Activated T-helper 1 cell treated with anti-CD3 and anti-CD28 coated beads, Interleukin-2, amount 50 U/mL, for 16 hours (primary cell): Measurements from ENCODE around the gene SPOP.
"Not testable (repeated sequence)": the region's sequence is repeated elsewhere in the genome, so short reads cannot be mapped to it uniquely, and the experiment has no call there.

Experiments used
- DNase-seq, 2 donors: peaks; one replicate each; pipeline ENCODE4 v3.0.0-alpha.2; 2020; ENCODE audit warnings: low read depth in 1 of 2, low spot score in 1 of 2

The SPOP gene

DNA sequence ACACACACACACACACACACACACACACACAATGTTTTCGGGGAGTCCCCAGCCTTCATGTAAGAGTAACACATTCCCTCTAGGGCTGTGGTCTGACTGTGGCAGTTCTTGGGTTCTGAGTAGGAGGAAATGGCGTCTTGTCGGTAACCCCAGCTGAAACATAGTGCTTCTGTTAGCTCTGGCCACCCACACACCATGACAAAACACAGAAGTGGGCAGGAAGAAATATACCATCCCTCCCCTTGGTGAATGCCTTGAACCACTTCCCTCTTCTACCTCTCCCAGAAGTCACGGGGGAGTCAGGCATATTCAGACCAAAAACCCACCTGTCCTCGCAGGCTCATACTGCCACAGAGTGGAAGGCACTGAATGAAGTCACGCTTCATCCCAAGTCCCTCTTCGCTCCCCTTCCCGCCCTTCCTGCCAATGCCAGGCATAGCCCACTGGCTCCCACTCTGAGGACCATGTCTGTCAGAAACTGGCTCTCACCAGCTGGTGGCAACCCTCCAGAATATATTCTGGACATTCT, 18.4 kb upstream of the SPOP start:
- peak in 1 of 2 donors; percentile 50 for DNase-seq

DNA sequence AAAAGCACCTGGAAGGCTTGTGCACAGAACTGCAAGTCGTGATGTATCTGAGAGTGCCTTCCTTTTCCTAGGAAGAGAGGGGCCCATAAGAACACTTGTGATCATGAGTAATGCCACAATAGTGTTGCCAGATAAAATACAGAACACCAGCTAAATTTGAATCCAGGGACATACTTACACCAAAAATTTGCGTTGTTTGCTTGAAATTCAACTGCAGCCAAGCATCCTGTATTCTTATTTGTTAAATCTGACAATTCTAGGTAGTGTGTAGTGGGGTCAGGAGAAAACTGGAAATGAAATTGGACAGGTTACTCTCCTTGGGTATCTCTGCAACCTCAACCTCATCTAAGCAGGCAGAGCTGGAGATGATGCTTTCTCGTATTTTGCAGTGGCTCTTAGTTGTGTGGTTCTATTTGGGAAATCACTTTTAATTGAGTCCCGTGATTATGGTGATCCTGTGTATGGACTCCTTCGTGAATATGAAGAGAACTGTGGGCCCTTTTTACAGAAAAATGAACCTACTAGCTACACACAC, 17.9 kb upstream of the SPOP start:
- DNase-seq, result no peak

DNA sequence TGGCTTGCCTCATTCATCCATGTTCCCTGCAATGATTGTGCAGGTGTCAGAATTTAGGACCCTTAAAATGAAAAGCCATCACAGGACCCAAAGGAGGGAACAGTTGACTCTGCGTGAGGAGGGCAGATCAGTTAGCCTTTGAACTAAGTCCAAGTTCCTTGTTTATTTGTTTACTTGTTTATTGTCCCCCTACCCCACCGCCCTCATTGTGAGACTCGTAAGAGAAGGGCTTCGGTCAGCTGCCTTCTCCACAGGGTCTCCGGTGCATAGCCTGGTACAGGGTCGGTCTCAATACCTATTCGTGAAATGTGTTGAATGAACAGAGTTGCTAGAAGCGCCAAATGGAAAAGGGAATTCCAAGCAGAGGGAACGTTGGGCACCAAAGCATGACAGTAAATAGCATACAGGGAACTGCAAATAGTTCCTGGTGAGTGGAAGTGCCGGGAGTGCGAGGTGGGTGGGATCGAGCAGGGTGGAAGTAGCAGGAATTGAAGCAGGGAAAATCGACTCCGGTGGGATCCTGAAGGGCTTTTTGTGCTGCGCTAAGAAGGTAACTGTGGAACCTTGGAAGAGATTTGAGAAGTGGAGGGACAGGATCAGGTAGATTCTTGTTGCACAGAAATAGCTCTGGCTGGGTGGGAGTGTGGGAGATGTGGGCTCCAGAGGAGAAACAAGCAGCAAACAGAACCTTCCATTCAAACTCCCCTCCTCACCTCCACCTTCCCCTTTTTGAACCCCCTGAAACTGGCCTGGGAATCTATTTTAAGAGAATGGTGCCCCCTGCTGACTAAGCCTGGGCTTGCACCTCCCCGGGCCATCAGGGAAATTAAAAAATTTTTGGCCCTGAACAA, 17.2 kb upstream of the SPOP start:
- DNase-seq, result peak; percentile 58 to 60

DNA sequence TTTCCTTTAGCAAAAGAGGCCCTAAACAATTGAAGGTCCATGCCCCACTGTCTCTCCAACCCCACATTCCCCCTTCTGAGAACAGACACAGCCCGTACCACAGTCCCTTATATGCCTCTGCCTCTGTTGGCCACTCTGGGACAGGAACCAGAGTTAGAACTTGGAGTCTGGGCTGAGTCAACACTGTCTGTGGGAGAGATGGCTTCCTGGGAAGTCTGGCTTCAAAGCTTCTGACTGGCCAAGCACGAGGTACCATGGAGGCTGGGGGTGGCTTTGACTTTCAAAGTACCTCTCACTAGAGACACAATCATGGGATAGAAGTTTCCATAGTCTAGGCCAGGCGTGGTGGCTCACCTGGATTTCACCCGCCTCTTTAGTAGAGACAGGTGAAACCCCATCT, 14.9 kb upstream of the SPOP start:
- no peak for DNase-seq

DNA sequence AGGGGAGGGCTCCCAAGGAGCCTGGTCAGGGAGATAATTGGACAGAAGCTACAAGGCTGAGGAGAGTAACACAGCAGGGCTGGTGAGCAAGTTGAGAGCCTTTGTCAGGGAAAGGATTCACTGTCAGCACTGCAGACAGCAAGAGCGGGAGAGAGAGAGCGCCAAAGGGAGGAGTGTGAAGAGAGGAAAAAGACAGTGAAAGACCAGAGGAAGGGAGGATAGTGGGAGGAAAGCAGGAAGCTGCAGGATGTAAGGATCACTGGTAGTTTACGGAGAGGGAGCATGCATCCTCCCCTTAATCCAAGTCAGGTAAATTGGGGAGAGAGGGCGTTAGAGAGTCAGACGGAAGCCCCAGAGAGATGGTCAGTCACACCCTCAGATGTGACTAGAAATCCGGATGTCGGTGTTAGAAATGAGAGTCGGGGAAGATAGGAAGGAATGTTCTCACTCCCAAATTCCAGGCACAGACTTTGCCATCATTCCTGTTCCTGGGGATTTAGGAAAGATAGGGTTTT, 13.8 kb upstream of the SPOP start:
- no peak for DNase-seq

DNA sequence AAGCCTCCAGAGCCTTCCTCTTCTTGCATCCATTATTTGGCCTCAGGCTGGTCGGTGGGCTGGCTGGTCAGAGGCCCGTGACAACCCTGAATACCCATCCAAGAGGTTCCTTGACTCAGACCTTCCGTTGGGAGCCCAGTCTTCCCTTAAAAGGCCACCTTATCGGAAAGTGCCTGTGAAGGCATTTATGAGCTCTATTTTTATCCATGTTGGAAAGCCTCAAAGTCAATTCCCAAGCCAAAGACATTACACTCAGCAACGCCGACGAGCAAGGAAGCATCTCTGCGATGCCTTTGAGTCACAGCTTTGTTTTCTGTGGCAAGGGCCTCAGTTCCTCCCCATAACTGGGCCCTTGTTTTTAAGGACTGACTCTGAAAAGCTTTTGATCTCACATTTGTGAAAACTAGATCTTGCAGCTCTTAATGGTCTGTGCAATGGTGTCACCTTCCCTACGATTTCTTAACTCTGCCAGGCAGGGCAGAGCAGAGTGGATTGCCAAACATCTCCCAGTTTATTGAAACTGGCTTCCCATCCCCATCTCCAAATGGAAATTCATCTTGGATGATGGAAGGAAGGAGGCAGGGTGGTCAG, 13.3 kb upstream of the SPOP start:
- no peak for DNase-seq

DNA sequence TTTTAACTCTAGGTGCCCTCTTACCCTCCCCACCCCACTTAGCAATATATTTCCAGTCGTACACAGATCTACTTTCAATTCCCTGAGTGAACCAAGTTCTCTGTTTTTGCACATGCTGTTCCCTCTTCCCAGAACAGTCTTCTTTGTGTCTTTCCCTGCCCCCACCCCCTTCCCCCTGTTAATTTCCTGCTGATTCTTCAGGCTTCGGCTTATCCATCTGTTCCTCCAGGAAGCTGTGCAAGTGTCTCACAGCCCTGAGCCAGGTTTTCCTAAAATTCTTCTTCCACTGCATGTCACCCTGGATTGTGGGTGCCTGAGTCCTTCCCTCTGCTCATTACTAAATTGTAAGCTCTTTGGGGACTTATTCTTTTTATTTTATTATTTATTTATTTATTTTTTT, 12.4 kb upstream of the SPOP start:
- DNase-seq, result no peak

DNA sequence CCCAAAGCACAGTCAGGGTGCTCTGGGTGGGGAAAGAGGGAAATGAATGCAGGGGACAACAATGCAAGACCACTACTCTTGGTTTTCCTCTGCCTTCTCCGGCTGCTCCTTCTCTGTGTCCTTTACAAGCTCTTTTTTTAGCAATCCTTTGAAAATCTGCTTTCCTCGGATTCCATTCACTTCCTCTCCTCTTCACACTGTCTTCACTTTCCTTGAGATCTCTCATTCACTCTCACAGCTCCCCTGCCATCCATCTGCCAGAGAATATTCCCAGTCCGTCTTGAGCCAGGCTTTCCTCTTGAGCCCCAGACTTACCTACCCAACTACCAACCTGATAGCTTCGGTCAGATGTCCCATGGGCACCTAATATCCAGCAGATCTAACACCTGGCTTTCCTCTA, 11.0 kb upstream of the SPOP start:
- no peak for DNase-seq

DNA sequence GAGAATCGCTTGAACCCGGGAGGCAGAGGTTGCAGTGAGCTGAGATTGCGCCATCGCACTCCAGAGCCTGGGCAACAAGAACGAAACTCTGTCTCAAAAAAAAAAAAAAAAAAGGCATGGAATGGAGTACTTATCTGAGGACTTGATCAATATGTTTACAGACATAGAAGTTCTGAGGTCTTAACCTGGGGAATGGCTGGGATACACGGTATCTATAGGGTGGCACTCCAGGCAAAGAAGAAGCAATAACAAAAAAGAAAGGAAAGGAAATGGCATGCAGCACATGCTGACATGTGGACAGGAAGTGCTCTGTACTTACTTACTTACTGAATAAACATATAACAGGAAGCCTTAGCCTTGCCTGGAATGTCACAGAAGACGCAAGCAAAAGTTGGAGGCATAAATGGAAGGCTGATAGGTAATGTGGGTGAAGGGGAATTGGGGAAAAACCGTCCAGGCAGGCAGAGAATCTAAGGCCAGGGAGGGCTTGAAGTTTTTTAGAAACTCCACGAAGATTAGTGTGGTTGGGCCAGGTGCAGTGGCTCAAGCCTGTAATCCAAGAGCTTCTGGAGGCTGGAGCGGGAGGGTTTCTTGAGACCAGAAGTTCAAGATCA, 10.1 kb upstream of the SPOP start:
- no peak for DNase-seq

DNA sequence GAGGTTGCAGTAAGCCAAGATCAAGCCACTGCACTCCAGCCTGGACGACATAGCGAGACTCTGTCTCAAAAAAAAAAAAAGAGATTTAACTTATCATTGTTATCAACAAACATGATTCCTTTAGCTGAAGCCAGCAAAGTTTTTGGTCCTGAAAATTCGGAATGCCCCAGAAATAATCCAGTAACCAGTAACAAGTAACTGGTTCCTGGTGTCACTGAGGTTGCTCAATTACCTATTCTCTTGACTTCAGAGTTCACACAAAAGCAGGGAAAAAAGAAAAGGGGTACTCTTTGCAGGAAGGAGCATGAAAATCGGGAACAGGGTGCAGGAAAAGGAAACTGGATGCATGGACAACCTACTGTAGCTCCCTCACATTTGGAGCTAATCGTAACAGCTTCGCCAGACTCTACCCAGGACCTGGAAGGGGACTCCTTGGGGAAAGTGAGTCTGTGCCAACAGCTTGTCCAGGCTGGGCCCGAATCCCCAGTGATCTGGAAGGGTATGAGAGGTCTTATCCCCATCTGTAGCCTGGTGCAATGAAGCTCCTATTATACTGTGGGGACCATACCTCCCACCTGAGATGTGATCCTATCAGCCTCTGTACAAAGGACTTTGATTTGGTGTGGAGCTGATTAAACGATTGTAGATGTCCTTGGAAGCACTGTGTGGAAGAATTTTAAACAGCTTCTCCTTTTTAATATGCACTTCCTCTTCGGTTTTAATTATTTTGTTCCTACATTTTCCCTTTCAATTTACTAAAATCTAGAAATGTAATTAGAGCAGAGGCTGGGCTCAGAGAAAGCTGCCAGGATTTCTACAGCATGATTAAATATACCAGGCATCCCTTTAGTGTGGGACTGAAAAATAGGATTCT, 3.4 kb upstream of the SPOP start:
- no peak for DNase-seq

DNA sequence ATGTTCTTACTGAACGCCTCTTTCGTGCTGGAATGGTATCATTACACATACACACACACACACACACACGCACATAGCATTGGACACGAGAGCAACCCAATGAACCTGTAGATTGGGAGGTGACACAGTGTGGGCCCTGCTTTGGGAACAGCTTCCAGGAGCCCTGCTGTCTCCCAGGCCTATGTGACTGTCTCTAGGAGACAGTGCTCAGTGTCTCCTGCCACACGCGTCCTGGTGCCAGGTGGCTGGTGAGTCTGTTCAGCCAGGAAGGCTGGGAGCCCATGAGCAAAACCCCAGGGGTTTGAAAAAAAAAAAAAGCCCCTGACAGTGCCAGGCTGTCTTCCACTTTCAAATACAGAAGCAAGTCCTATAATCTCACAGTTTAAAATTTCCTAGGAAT, 2.4 kb upstream of the SPOP start:
- no peak for DNase-seq

DNA sequence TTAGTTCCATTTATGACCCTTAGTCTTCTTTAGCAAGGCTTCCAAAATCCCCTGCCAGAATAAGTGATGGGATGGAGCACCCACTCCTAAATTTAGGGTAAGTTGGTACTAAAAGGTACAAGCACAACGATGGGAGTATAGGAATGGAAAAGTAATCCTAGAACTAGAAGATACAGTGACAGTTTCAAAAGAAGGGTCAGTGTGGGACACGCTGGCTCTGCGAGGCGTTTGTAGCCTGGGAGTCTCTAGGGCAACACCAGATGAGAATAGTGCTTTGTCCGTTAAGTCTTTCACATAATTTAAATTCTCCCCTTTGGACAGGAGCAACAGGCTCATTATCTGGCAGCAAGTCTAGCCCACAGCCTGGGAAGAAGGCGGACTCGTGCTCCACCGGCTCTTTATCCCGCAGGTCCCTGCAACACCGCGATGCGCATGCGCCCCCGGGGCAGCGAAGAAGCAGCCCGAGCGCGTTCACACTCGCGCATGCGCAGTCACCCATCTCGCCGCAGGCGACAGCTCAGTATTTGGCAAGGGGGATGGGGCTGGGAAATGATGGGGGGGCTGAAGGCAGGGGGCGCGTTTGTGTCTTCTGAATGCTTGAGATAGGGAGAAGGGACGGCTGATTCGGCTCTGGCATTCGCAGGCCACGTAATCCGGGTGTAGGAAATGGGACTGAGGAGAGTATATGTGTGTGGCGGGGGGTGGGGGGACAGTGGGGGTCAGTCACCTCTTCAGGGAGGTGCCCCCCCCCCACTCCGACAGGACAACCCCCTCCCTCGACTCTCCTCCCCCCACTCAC, 564 bp downstream of the SPOP start:
- peak; percentile 89 to 95 for DNase-seq

DNA sequence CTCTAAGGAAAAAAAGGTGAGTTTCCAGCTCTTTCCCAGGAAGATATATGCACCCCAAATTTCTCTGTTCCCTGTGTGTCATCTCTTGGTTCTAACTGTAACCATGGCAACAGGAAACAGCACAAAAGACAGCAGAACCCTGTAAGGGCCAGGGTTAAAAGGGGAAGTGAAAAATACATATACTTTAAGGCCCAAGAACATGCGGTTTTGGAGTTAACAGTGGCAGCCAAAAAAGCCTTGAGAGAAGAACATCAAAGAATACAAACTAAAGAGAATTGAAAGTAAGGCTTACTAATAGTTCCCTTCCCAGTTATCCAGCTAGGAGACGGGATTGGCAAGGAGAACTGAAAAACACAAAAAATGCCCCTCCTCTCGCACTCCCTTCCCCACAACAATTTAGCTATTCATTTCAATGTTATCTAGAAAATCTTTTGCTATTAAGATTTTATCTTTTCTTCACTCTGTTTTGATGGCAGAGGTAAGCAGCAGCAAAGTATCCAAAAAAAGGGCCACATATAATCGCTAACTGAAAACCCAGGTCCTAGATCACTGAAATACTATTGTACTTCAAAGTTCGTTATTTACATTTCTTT, 1.5 kb downstream of the SPOP start:
- no peak for DNase-seq

DNA sequence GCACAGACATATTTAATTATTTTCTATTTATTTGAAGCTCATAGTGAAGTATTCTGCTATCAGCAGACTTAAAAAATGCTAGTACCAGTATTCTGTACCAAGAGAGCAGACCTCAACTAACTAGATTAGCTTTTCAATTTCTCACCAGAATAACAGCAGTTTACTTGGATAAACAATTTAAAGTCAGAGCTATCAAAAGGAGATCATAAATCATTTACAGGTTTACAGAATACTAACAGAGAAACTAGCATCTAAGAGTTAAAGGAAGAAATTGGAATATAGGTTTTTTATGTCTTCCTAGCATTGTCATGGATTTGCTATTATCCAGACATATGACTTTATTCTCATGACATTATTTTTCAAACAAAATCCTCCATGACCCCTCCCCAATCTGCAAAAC, 3.4 kb downstream of the SPOP start:
- DNase-seq, result no peak

DNA sequence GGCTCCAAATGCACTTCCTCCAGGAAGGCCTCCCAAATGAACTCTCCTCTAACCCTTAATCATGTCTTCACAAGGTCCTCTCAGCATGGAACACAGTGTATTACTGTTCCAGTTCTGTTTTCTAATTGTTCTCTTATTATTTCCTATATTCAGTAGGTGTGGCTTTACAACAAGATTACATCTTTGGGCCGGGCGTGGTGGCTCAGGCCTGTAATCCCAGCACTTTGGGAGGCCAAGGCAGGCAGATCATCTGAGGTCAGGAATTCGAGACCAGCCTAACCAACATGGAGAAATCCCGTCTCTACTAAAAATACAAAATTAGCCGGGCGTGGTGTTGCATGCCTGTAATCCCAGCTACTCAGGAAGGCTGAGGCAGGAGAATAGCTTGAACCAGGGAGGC, 4.2 kb downstream of the SPOP start:
- not testable (repeated sequence) for DNase-seq

DNA sequence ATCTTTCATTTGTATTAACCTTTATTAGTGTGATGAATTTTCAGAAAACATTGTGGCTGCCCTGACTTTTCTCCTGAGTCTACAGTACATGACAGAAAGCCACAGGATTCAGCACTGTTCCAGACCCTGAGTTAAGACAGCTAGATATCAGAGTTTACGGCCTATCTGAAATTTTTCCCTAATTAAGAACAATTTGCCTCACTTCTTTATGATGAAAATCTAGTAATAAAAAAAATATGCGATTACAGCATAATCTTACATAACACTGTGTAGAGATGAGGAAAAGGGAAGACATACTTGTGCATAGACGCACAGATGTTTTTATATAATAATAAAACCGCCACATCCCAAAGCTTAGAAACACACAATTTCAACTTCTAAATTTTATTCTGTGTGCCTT, 7.3 kb downstream of the SPOP start:
- no peak for DNase-seq

DNA sequence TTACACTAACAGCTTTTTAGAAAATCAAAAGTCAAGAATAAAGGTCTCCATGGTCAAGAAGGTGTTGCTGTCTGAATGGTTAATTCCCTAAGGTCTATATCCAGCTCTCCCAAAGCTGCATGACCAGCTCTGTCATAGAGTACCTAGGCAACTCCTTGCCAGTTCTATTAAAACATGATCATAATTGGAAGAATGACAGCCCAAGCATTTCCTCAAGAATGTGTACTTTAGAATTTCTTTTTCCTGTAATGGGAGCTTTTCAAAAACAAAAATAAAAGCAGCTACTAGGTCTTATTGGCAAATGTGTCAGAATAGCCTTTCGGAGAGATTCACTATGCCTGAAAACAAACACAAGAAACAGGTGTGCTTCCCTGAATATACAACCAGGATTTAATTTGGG, 7.9 kb downstream of the SPOP start:
- no peak for DNase-seq

DNA sequence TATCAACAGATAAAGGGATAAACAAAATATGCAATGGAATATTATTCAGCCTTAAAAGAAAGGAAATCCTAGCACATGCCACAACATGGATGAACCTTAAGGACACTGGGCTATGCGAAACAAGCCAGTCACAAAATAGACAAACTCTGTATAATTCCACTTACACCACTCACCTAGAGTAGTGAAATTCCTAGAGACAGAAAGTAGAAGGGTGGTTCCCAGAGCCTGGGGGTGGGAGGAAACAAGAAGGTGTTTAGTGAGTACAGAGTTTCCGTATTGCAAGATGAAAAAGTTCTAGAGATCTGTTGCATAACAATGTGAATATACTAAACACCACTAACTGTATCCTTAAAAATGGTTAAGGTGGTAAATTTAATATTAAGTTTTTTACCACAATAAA, 10.0 kb downstream of the SPOP start:
- DNase-seq, result no peak

DNA sequence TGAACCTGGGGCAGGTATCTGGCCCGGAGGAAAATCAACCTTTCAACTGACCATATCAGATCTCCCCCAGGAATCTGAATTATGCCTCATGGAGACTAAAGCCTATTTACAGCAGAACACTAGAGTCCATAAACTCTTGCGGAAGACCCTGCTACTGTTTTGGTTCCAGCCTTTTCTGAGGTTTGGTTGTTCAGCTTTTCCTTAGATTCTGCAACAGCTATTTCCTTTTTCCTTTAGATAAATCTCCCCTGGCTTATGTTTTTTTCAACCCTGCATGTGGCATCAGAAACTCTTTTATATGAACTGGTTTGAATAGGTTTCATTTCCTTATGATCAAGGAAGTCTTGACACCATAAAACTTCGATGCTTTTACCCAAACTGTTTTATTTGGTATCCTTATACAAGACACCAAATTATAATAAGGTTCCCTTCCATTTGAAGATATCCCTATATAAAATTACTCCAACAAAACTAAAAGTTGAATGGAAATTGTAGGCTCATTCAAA, 13.1 kb downstream of the SPOP start:
- DNase-seq, result no peak
